H1 (cell line): Measurements from ENCODE around the gene COL19A1. TPM values are rescaled to one million over a fixed set of nuclear protein-coding genes. Genes with fewer than 3 reads are reported as not detected.

Experiments
- CTCF ChIA-PET: fragments of 300-600 bp; sonication (Branson Sonifier 250); formaldehyde crosslinking; loops from one replicate; lab custom pipeline; 2021; ENCODE audit not compliant: partially characterized antibody; lab: Charles Lee
- POLR2A ChIA-PET: fragments of 300-600 bp; sonication (Branson Sonifier 250); formaldehyde crosslinking; loops from one replicate; lab custom pipeline; 2021; ENCODE audit warnings: inconsistent platforms; ENCODE audit not compliant: partially characterized antibody; lab: Charles Lee
- DNase-seq, 2 experiments: peaks; one replicate each; pipeline versions ENCODE4 v3.0.0 to v3.0.0-alpha.2; 2010 to 2022; ENCODE audit warnings: low spot score in 2 of 2, low read depth in 1 of 2, mixed read lengths in 1 of 2
- FAIRE-seq: peaks from 2 replicates; lab custom pipeline; 2011; peaks lifted over from hg19 to GRCh38; lab: Jason Lieb, UNC
- H2AFZ ChIP-seq: 2 replicates; pipeline ENCODE4 v1.8.1; 2012; ENCODE audit warnings: low read length, inconsistent platforms
- H2AK5ac ChIP-seq: 2 replicates; pipeline ENCODE4 v1.6.1; 2013; ENCODE audit warnings: low read depth, low read length
- H2BK120ac ChIP-seq: replicated peaks from 2 replicates; pipeline ENCODE3; 2013; ENCODE audit warnings: low read depth, low read length, inconsistent platforms
- H2BK12ac ChIP-seq: 2 replicates; pipeline ENCODE4 v1.6.1; 2013; ENCODE audit warnings: low read depth, low read length
- H2BK15ac ChIP-seq: 2 replicates; pipeline ENCODE4 v1.6.1; 2013; ENCODE audit warnings: low read length
- H2BK20ac ChIP-seq: 2 replicates; pipeline ENCODE4 v1.6.1; 2013; ENCODE audit warnings: low read length
- H2BK5ac ChIP-seq: 2 replicates; pipeline ENCODE4 v1.6.1; 2013; ENCODE audit warnings: low read depth, low read length
- H3K14ac ChIP-seq: 2 replicates; pipeline ENCODE4 v1.6.1; 2013; ENCODE audit warnings: inconsistent platforms; ENCODE audit not compliant: insufficient read length
- H3K18ac ChIP-seq: 2 replicates; pipeline ENCODE4 v1.6.1; 2013; ENCODE audit warnings: low read length; ENCODE audit errors: extremely low read depth
- H3K23ac ChIP-seq: 2 replicates; pipeline ENCODE4 v1.6.1; 2013; ENCODE audit warnings: inconsistent platforms; ENCODE audit not compliant: insufficient read length
- H3K23me2 ChIP-seq: 2 replicates; pipeline ENCODE4 v1.6.1; 2013; ENCODE audit warnings: low read depth, low read length
- H3K27ac ChIP-seq: 2 replicates; pipeline ENCODE4 v1.6.1; 2011; ENCODE audit warnings: low read depth, low read length, inconsistent platforms
- H3K27me3 ChIP-seq, 4 experiments: replicated peaks in 1 of 4; 1 replicate in 1 of 4; 2 replicates in 3 of 4; pipeline versions ENCODE4 v1.6.1 to v1.8.1; 2011 to 2013; ENCODE audit warnings: low read length in 3 of 4, mild to moderate bottlenecking in 3 of 4, inconsistent platforms in 2 of 4, mixed read lengths in 2 of 4, moderate library complexity in 1 of 4; ENCODE audit not compliant: control insufficient read depth in 3 of 4, insufficient read depth in 3 of 4; ENCODE audit errors: extremely low read depth in 1 of 4
- H3K36me3 ChIP-seq, 4 experiments: 2 replicates each; pipeline versions ENCODE4 v1.6.1 to v1.8.1; 2011 to 2013; ENCODE audit warnings: mild to moderate bottlenecking in 4 of 4, low read length in 3 of 4, moderate library complexity in 2 of 4, control low read depth in 1 of 4, inconsistent platforms in 1 of 4; ENCODE audit not compliant: insufficient read depth in 4 of 4, control insufficient read depth in 2 of 4
- H3K4ac ChIP-seq: replicated peaks from 2 replicates; pipeline ENCODE3; 2013; ENCODE audit warnings: low read length, low read depth, mixed read lengths, inconsistent platforms; ENCODE audit not compliant: insufficient read length
- H3K4me1 ChIP-seq, 4 experiments: replicated peaks in 1 of 4; 1 replicate in 1 of 4; 2 replicates in 3 of 4; pipeline versions ENCODE4 v1.6.1 to v1.8.1; 2011 to 2013; ENCODE audit warnings: low read length in 3 of 4, inconsistent platforms in 2 of 4, mixed read lengths in 1 of 4; ENCODE audit not compliant: insufficient read depth in 4 of 4, control insufficient read depth in 3 of 4
- H3K4me2 ChIP-seq, 2 experiments: 2 replicates each; pipeline versions ENCODE4 v1.6.1 to v1.8.1; 2011 to 2013; ENCODE audit warnings: low read depth in 2 of 2, low read length in 2 of 2, control low read depth in 1 of 2, inconsistent platforms in 1 of 2, mild to moderate bottlenecking in 1 of 2; ENCODE audit not compliant: insufficient read depth in 1 of 2
- H3K4me3 ChIP-seq, 4 experiments: fragments of 200-600, 300-600 bp in 1 of 4; sonication (generic), shearing (Covaris generic), sonication (Bioruptor Twin) in 1 of 4; 2 replicates each; pipeline versions ENCODE4 v1.5.1 to v1.8.1; 2011 to 2016; ENCODE audit warnings: low read length in 4 of 4, low read depth in 3 of 4, control low read depth in 2 of 4, inconsistent platforms in 2 of 4, mild to moderate bottlenecking in 2 of 4, mixed read lengths in 1 of 4, moderate library complexity in 1 of 4; ENCODE audit not compliant: insufficient read depth in 2 of 4; ENCODE audit errors: extremely low read depth in 1 of 4
- H3K56ac ChIP-seq: replicated peaks from 2 replicates; pipeline ENCODE3; 2013; ENCODE audit warnings: low read depth, mild to moderate bottlenecking, mixed read lengths, low read length, inconsistent platforms; ENCODE audit not compliant: insufficient read length
- H3K79me1 ChIP-seq: 2 replicates; pipeline ENCODE4 v1.6.1; 2013; ENCODE audit warnings: low read depth, low read length, control low read depth
- H3K79me2 ChIP-seq, 2 experiments: 2 replicates each; pipeline versions ENCODE4 v1.6.1 to v1.8.1; 2012 to 2013; ENCODE audit warnings: low read length in 2 of 2, mild to moderate bottlenecking in 2 of 2, inconsistent platforms in 1 of 2; ENCODE audit not compliant: insufficient read depth in 2 of 2, control insufficient read depth in 1 of 2
- H3K9ac ChIP-seq, 4 experiments: replicated peaks in 1 of 4; 1 replicate in 1 of 4; 2 replicates in 3 of 4; pipeline versions ENCODE4 v1.6.1 to v1.8.1; 2011 to 2013; ENCODE audit warnings: low read depth in 3 of 4, low read length in 3 of 4, control low read depth in 2 of 4, mild to moderate bottlenecking in 2 of 4, moderate library complexity in 2 of 4, inconsistent platforms in 1 of 4; ENCODE audit errors: extremely low read depth in 1 of 4
- H3K9me3 ChIP-seq, 2 experiments: 2 replicates each; pipeline versions ENCODE4 v1.6.1 to v1.8.1; 2012 to 2013; ENCODE audit warnings: mild to moderate bottlenecking in 2 of 2, moderate library complexity in 2 of 2, control low read depth in 1 of 2, inconsistent platforms in 1 of 2, low read depth in 1 of 2, low read length in 1 of 2, mixed read lengths in 1 of 2; ENCODE audit not compliant: insufficient read depth in 2 of 2
- H4K20me1 ChIP-seq, 2 experiments: replicated peaks in 1 of 2; 2 replicates each; pipeline versions ENCODE3 to v1.8.1; 2011 to 2013; ENCODE audit warnings: inconsistent platforms in 2 of 2, low read length in 2 of 2, mild to moderate bottlenecking in 1 of 2; ENCODE audit not compliant: insufficient read depth in 2 of 2, control insufficient read depth in 1 of 2
- H4K5ac ChIP-seq: 2 replicates; pipeline ENCODE4 v1.6.1; 2013; ENCODE audit warnings: low read length, low read depth, mixed read lengths, inconsistent platforms; ENCODE audit not compliant: insufficient read length
- H4K8ac ChIP-seq: 2 replicates; pipeline ENCODE4 v1.8.0; 2013; ENCODE audit warnings: mild to moderate bottlenecking, moderate library complexity, low read length, inconsistent platforms; ENCODE audit not compliant: insufficient read depth; ENCODE audit errors: extremely low read depth
- H4K91ac ChIP-seq: replicated peaks from 2 replicates; pipeline ENCODE3; 2013; ENCODE audit warnings: low read length, mixed read lengths, inconsistent platforms; ENCODE audit not compliant: insufficient read length
- BACH1 ChIP-seq: IDR thresholded peaks from 2 replicates; pipeline ENCODE4 v1.6.1; 2012; ENCODE audit warnings: low read length, improper control_type of control experiment
- CBX5 ChIP-seq: fragments of 300-800, 300-1000 bp; sonication (generic); IDR thresholded peaks from 2 replicates; pipeline ENCODE4 v1.7.1; 2016; ENCODE audit warnings: antibody characterized with exemption, low read length, low read depth
- CTCF ChIP-seq, 3 experiments: IDR thresholded peaks; 1 replicate in 2 of 3; 2 replicates in 1 of 3; pipeline versions ENCODE4 v1.5.1 to v1.6.1; 2011; ENCODE audit warnings: low read length in 3 of 3, mild to moderate bottlenecking in 3 of 3, inconsistent platforms in 2 of 3, low read depth in 1 of 3, moderate library complexity in 1 of 3; ENCODE audit not compliant: insufficient read depth in 1 of 3; ENCODE audit errors: control extremely low read depth in 1 of 3
- EGR1 ChIP-seq: IDR thresholded peaks from 2 replicates; pipeline ENCODE4 v1.6.1; 2011; ENCODE audit warnings: low read depth, low read length, borderline replicate concordance
- FOSL1 ChIP-seq: IDR thresholded peaks from 2 replicates; pipeline ENCODE4 v1.6.1; 2011; ENCODE audit warnings: mild to moderate bottlenecking, low read depth, low read length, moderate library complexity; ENCODE audit not compliant: insufficient read depth
- HDAC6 ChIP-seq: IDR thresholded peaks from one replicate; pipeline ENCODE4 v1.7.1; 2012; ENCODE audit warnings: low read depth, mild to moderate bottlenecking, inconsistent platforms, low read length, moderate library complexity
- KDM4A ChIP-seq: IDR thresholded peaks from one replicate; pipeline ENCODE4 v1.7.1; 2012; ENCODE audit warnings: low read depth, mild to moderate bottlenecking, moderate library complexity, low read length, inconsistent platforms; ENCODE audit not compliant: severe bottlenecking
- NANOG ChIP-seq: IDR thresholded peaks from 2 replicates; pipeline ENCODE4 v1.6.1; 2011; ENCODE audit warnings: low read length, low read depth, mild to moderate bottlenecking, inconsistent platforms; ENCODE audit not compliant: insufficient read depth, poor library complexity, severe bottlenecking
- POLR2A ChIP-seq, 2 experiments: IDR thresholded peaks; 1 replicate in 1 of 2; 2 replicates in 1 of 2; pipeline ENCODE4 v1.6.1; 2011; ENCODE audit warnings: low read depth in 2 of 2, low read length in 2 of 2, mild to moderate bottlenecking in 2 of 2; ENCODE audit errors: control extremely low read depth in 1 of 2
- RFX5 ChIP-seq: IDR thresholded peaks from 2 replicates; pipeline ENCODE4 v1.6.1; 2011; ENCODE audit warnings: low read depth, low read length, improper control_type of control experiment, borderline replicate concordance
- SIX5 ChIP-seq: IDR thresholded peaks from 2 replicates; pipeline ENCODE4 v1.6.1; 2011; ENCODE audit warnings: mild to moderate bottlenecking, low read depth, low read length
- SP1 ChIP-seq: IDR thresholded peaks from 2 replicates; pipeline ENCODE4 v1.6.1; 2011; ENCODE audit warnings: low read depth, low read length
- TCF12 ChIP-seq: IDR thresholded peaks from 2 replicates; pipeline ENCODE4 v1.6.1; 2011; ENCODE audit warnings: low read depth, mild to moderate bottlenecking, low read length
- WGBS, 2 experiments: shearing (Covaris generic) in 1 of 2; methylation state at CpG; one replicate each; pipeline versions ENCODE4 v1.1.6 to v1.1.7; 2013 to 2015; ENCODE audit warnings: low lambda C conversion rate in 2 of 2, mixed read lengths in 2 of 2, inconsistent platforms in 1 of 2, low coverage in 1 of 2, missing lambda C conversion rate in 1 of 2; ENCODE audit not compliant: insufficient replicate concordance in 2 of 2, insufficient coverage in 1 of 2, insufficient read length in 1 of 2; ENCODE audit errors: extremely low coverage in 1 of 2, missing lambda C conversion rate in 1 of 2; 5-methylcytosine and 5-hydroxymethylcytosine counted together
- polyA plus RNA-seq, 7 experiments: library from polyadenylated mRNA; depleted of rRNA in 3 of 7; stranded (reverse) in 5 of 7; unstranded in 2 of 7; fragments of >200 nt in 5 of 7; fragments of 200-250 nt in 2 of 7; gene quantifications; 1 replicate in 5 of 7; 2 replicates in 1 of 7; 4 replicates in 1 of 7; pipeline versions ENCODE4 v1.2.1 to v1.2.3, GENCODE V29; 2011 to 2013; ENCODE audit warnings: missing spikeins in 2 of 7, mixed read lengths in 2 of 7
- total RNA-seq: library from RNA; stranded (reverse); fragmentation: NEBNext Ultra II Directional; extraction: Animal tissue kit (Norgen Biotek cat#: 25700); gene quantifications from 2 replicates; pipeline ENCODE4 v1.2.1, GENCODE V29; 2021

Gene COL19A1
- total and polyA plus RNA-seq, 2 of the 8 experiments (the other 6 are each of a cell fraction or from before 2014, with no cell fraction given) = not detected

- DNase-seq (no peak), FAIRE-seq (no peak)
- no peak overlapping the region for H3K18ac ChIP-seq
- H3K4ac ChIP-seq = no peak overlapping the region
- H3K4me1 ChIP-seq = no peaks in the 10 kb centered on the region
- H3K4me3 ChIP-seq = no peak overlapping the region
- no peak overlapping the region for H2BK20ac ChIP-seq
- no peaks in the 10 kb centered on the region for H3K27me3 ChIP-seq
- no peak overlapping the region for H3K56ac ChIP-seq
- no peak overlapping the region for H4K8ac ChIP-seq
- WGBS, 2 experiments = 100% methylated on average over 1 of the region's 1 CpG; no CpG with 5 or more reads in 1 of the 2 experiments
- TF ChIP-seq KDM4A (no peak), SP1 (no peak), CTCF (IDR thresholded peaks at IDR 0.05; ENCODE audit: control extremely low read depth in 1 of 3, insufficient read depth in 1 of 3, low read depth in 1 of 3, low read length in 3 of 3) (no peak), NANOG (no peak), POLR2A (IDR thresholded peaks at IDR 0.05; ENCODE audit: control extremely low read depth in 1 of 2, low read depth in 2 of 2, low read length in 2 of 2) (no peak), BACH1 (no peak), FOSL1 (no peak), HDAC6 (no peak), EGR1 (no peak), TCF12 (no peak), RFX5 (no peak), SIX5 (no peak), CBX5 (no peak)
- no peaks in the 10 kb centered on the region for H3K79me1 ChIP-seq
- CTCF ChIA-PET = no interaction called here
- H3K23ac ChIP-seq = no peak overlapping the region
- no peak overlapping the region for H2AFZ ChIP-seq
- no peak overlapping the region for H4K91ac ChIP-seq
- H3K4me2 ChIP-seq = no peak overlapping the region
- no peak overlapping the region for H2BK12ac ChIP-seq
- H3K36me3 ChIP-seq = no peaks in the 10 kb centered on the region
- POLR2A ChIA-PET = no interaction called here
- H3K9ac ChIP-seq = no peak overlapping the region
- no peak overlapping the region for H2BK5ac ChIP-seq
- no peaks in the 10 kb centered on the region for H3K79me2 ChIP-seq
- H4K20me1 ChIP-seq = no peaks in the 10 kb centered on the region
- H3K23me2 ChIP-seq = no peaks in the 10 kb centered on the region
- no peak overlapping the region for H2BK15ac ChIP-seq
- no peak overlapping the region for H3K14ac ChIP-seq
- H3K27ac ChIP-seq = no peak overlapping the region
- H2AK5ac ChIP-seq = no peak overlapping the region
- H4K5ac ChIP-seq = no peak overlapping the region
- no peaks in the 10 kb centered on the region for H3K9me3 ChIP-seq
- H2BK120ac ChIP-seq = no peak overlapping the region
These were observed 12.4 kb downstream of the COL19A1 start for GRCh38 chr6:69878795-69879194.
